Measurements from ENCODE around the gene SMYD4.
A peak's percentile ranks its signal among the peaks of the same experiment; 100 is the strongest.
"Not testable (repeated sequence)": the region's sequence is repeated elsewhere in the genome, so short reads cannot be mapped to it uniquely, and the experiment has no call there.

SMYD4 gene

GRCh38 chr17:1782171-1782567 lies 47.5 kb downstream of the SMYD4 start:
- DNase-seq, result no peak

DNA sequence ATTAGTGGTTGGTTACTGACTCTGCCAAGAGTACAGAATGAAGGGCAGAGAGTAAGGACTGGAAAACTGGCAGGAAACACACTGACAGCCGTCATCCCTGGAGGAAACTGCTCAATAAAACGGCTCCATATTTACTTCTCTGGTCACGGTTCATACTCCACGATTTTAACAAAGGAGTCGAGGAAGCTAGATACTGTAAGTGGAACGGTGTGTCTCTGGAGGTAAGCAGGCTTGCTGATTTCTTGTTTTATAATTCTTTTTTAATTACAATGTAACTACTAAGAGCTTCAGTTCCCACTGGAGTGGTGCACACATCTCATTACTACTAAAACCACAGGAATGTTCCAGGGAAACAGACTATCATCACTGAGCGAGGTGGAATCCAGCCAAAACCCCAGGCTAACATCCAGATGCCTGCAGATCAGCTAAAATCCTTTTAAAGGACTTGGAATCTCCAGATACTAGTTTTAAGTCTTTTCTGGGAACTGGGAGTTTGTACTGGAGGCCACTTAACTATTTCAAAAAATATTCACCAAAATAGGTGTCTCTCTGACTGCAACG lies 50.1 kb downstream of the SMYD4 start:
- peak in 1 of 2 experiments; percentile 77 for DNase-seq

- no peak for DNase-seq
These were observed 52.8 kb downstream of the SMYD4 start for GRCh38 chr17:1776857-1777256.

DNA sequence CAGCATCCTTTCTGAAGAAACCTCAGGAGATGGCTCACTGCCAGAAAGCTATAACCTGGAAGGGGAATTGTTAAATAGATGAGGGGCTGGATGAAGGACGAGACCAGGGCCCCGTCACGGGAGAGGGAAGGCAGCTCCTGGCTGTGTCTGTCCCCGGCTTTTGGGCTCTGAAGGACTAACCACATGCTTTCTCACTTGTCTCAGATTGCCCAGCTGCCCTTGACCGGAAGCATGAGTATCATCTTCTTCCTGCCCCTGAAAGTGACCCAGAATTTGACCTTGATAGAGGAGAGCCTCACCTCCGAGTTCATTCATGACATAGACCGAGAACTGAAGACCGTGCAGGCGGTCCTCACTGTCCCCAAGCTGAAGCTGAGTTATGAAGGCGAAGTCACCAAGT lies 53.4 kb downstream of the SMYD4 start:
- DNase-seq, result no peak

DNA sequence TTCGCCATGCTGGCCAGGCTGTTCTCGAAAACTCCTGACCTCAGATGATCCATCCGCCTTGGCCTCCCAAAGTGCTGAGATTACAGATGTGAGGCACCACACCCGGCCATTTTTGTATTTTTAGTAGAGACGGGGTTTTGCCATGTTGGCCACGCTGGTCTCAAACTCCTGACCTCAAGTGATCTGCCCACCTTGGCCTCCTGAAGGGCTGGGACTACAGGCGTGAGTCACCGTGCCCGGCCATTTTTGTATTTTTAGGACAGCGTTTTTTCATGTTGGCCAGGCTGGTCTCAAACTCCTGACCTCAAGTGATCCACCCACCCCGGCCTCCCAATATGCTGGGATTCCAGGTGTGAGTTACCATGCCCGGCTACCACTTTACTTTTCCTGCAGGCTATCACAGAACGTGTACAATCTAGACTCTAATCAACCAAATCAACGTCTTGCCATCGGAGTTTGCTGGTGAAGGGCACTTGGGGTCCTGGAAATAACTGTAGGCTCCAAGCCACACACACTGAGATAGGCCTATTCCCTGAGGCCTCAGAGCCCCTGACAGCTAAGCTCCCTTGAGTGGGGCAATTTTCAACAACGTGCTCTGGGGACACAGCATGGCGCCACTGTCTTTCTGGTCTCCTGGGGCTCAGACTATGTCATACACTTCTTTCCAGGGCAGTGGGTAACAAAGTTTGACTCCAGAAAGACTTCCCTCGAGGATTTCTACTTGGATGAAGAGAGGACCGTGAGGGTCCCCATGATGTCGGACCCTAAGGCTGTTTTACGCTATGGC lies 55.1 kb downstream of the SMYD4 start:
- DNase-seq, result no peak

- no peak for DNase-seq
These were observed 56.0 kb downstream of the SMYD4 start for GRCh38 chr17:1773696-1774181.

GRCh38 chr17:1773000-1773695 lies 56.6 kb downstream of the SMYD4 start:
- DNase-seq, result peak in 1 of 2 experiments; percentile 21

DNA sequence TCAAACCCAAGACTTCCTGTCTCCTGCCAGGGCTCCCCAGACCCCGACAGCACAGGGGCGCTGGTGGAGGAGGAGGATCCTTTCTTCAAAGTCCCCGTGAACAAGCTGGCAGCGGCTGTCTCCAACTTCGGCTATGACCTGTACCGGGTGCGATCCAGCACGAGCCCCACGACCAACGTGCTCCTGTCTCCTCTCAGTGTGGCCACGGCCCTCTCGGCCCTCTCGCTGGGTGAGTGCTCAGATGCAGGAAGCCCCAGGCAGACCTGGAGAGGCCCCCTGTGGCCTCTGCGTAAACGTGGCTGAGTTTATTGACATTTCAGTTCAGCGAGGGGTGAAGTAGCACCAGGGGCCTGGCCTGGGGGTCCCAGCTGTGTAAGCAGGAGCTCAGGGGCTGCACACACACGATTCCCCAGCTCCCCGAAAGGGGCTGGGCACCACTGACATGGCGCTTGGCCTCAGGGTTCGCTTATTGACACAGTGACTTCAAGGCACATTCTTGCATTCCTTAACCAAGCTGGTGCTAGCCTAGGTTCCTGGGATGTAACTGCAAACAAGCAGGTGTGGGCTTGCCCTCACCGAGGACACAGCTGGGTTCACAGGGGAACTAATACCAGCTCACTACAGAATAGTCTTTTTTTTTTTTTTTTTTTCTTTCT lies 59.8 kb downstream of the SMYD4 start:
- DNase-seq, result no peak

DNA sequence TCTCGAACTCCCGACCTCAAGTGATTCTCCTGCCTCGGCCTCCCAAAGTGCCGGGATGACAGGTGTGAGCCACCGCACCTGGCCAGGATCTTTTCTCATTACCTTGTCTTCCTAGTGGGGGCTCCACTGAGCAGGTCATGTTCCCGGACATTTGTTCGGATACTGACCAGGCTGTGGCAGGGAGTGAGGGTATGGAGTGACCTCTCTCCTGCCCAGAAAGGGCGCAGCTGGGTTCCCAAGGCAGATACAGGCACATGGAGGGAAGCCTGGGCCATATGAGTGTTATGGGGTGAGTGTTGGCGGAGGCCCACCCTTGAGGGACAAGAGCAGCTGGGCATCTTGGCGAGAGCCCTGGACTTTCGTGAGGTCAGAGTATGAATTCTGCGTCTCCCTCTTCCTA lies 62.3 kb downstream of the SMYD4 start:
- no peak for DNase-seq

- DNase-seq, result no peak
These were observed 63.1 kb downstream of the SMYD4 start for GRCh38 chr17:1766382-1767135.

DNA sequence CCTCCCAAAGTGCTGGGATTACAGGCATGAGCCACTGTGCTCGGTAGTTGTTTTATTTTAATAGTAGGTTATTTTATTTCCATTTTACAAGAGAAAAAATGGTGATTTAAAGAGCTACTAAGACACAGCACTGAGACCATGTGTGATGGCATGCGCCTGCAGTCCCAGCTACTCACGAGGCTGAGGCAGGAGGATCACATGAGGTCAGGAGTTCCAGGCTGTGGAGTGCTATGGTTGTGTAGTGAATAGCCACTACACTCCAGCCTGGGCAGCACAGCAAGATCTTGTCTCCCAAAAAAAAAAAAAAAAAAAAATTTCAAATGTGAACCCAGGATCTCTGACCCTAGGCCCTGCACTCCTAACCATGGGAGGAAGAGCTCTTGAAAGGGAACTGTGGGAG lies 64.1 kb downstream of the SMYD4 start:
- no peak for DNase-seq

DNA sequence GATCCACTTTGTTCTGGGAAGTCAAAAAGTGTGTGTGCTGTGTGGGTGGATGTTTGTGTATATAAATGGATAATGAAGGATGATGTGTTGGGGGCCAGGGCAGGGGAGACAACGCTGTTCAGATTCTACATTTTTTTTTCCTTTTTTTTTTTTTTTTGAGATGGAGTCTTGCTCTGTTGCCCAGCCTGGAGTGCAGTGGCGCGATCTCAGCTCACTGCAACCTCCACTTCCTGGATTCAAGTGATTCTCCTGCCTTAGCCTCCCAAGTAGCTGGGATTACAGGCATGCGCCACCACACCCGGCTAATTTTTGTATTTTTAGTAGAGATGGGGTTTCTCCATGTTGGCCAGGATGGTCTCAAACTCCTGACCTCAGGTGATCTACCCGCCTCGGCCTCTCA lies 65.0 kb downstream of the SMYD4 start:
- not testable (repeated sequence) for DNase-seq

DNA sequence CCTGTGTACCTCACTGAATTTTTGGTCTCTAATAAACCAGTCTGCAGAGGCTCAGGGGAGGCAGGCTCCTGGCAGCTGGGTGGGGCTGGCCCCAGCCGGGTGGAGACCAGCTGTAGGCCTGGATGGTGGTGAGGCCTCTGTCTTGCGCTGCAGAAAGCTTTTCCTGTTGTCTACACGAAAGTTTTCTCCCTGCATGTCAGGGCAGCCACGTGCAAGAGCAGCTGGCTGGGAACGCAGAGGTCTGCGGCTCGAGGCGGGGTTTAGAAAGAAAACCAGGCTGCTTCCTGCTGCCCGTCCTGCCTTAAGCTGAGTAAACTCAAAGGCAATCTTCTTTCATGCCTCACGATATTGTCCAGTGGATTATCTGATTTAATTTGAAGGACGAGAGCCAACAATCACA lies 65.4 kb downstream of the SMYD4 start:
- no peak for DNase-seq

GRCh38 chr17:1762901-1763898 lies 66.5 kb downstream of the SMYD4 start:
- DNase-seq, result no peak

GRCh38 chr17:1762233-1762900 lies 67.3 kb downstream of the SMYD4 start:
- DNase-seq, result no peak

DNA sequence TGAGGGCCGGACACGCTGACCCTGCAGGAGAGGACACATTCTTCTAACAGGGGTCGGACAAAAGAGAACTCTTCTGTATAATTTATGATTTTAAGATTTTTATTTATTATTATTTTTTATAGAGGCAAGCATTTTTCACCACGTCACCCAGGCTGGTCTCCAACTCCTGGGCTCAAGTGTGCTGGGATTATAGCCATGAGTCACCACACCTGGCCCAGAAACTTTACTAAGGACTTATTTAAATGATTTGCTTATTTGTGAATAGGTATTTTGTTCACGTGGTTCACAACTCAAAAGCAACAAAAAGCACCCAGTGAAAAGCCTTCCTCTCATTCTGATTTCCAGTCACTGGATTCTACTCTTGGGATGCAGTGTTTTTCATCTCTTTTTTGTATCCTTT lies 70.2 kb downstream of the SMYD4 start:
- DNase-seq, result no peak

DNA sequence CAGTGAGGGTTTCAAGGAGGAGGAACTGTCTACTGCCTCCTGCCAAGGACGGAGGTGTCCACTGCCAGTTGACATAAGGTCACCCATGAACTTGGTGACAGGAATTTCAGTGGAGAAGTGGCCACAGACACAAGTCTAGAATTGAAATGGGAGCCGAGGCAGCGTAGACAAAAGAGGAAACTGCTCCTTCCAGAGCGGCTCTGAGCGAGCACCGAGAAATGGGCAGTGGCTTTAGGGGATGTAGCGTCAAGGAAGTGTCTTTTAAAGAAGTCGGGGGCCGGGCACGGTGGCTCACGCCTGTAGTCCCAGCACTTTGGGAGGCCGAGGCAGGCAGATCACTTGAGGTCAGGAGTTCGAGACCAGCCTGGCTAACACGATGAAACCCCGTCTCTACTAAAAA lies 70.9 kb downstream of the SMYD4 start:
- DNase-seq, result no peak

DNA sequence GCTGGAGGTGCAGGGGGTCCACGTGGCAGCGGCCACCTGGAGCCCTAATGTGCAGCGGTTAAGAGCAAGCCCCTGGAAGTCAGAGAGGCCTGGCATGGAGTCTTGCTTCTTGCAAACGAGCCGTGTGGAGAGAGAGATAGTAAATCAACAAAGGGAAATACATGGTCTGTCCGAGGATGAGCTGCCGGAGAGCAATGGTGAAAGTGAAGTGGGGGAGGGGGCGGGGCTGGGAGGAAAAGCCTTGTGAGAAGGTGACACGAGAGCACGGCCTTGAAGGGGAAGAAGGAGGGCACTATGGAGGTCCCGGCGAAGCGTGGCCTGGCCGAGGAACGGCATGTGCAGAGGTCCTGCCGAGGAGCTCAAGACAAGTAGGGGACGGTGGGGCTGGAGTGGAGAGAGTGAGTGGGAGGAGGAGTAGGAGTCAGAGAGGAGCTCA lies 73.9 kb downstream of the SMYD4 start:
- no peak for DNase-seq

GRCh38 chr17:1755252-1755826 lies 74.4 kb downstream of the SMYD4 start:
- no peak for DNase-seq

DNA sequence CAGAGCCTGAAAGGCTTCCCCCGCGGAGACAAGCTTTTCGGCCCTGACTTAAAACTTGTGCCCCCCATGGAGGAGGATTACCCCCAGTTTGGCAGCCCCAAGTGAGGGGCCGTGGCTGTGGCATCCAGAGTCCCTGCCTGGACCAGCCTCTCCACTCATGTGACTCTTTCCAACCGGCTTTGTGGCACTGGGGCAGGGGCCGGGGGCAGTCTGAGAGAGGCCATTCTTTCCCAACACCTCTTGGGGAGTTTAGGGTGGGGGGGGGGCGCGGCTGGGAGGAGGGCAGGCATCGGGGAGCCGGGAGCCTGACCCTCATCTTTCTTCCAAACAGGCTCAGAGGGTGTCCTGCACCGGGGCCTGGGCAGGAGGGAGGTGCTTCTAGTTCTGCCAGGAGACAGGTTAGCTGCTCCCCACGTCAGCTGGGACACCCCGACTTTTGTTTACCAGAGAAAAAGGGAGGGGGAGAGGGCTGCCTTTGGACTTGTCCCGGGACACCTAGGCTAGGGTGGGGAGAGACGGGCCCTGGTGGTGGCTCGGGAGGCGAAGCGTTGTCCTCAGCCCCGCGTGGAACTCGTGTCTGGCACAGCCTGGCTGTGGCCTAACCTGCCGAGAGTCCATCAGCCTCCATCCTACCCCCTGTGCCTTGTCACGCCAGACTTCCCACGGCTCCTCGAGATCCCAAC lies 75.1 kb downstream of the SMYD4 start:
- no peak for DNase-seq

Measured in SW 1271 (cell line).